MM.1S (cell line): Measurements from ENCODE around the gene COL21A1.

Source experiments
- DNase-seq: peaks from one replicate; pipeline ENCODE4 v3.0.0-alpha.2; 2015
- H2AFZ ChIP-seq: fragments of 300-600 bp; sonication (generic); 2 replicates; pipeline ENCODE4 v1.6.0; 2016; ENCODE audit warnings: antibody characterized with exemption, low read length
- H3F3A ChIP-seq: fragments of 300-600 bp; sonication (generic); 2 replicates; pipeline ENCODE4 v1.6.1; 2016; ENCODE audit warnings: mild to moderate bottlenecking, antibody characterized with exemption, low read length, moderate library complexity, mixed read lengths; ENCODE audit not compliant: insufficient read depth
- H3K27ac ChIP-seq: fragments of 300-600 bp; sonication (generic); 2 replicates; pipeline ENCODE4 v1.5.1; 2016; ENCODE audit warnings: mild to moderate bottlenecking, low read length
- H3K27me3 ChIP-seq: fragments of 300-600 bp; sonication (generic); replicated peaks from 2 replicates; pipeline ENCODE4 v1.6.0; 2016; ENCODE audit warnings: low read length; ENCODE audit not compliant: insufficient read depth
- H3K36me3 ChIP-seq: fragments of 300-600 bp; sonication (generic); replicated peaks from 2 replicates; pipeline ENCODE4 v1.6.1; 2016; ENCODE audit warnings: mild to moderate bottlenecking, low read length, mixed read lengths; ENCODE audit not compliant: insufficient read depth
- H3K4me1 ChIP-seq: fragments of 300-600 bp; sonication (generic); 2 replicates; pipeline ENCODE4 v1.6.1; 2016; ENCODE audit warnings: low read length, mixed read lengths
- H3K4me2 ChIP-seq: fragments of 300-600 bp; sonication (generic); 2 replicates; pipeline ENCODE4 v1.6.0; 2016; ENCODE audit warnings: low read depth, low read length
- H3K4me3 ChIP-seq: fragments of 300-600 bp; sonication (generic); 2 replicates; pipeline ENCODE4 v1.5.1; 2016; ENCODE audit warnings: low read length, mixed read lengths
- H3K79me2 ChIP-seq: fragments of 300-600 bp; sonication (generic); 2 replicates; pipeline ENCODE4 v1.6.1; 2016; ENCODE audit warnings: mixed run types, low read length, mixed read lengths
- H3K9ac ChIP-seq: fragments of 300-600 bp; sonication (generic); 2 replicates; pipeline ENCODE4 v1.6.1; 2016; ENCODE audit warnings: low read length, mixed read lengths
- H3K9me2 ChIP-seq: fragments of 300-600 bp; sonication (generic); replicated peaks from 2 replicates; pipeline ENCODE4 v1.6.1; 2016; ENCODE audit warnings: mild to moderate bottlenecking, low read length, mixed read lengths; ENCODE audit not compliant: insufficient read depth
- H3K9me3 ChIP-seq: fragments of 300-600 bp; sonication (generic); replicated peaks from 2 replicates; pipeline ENCODE4 v1.6.1; 2016; ENCODE audit warnings: mild to moderate bottlenecking, low read length, mixed read lengths; ENCODE audit not compliant: insufficient read depth
- H4K20me1 ChIP-seq: fragments of 300-600 bp; sonication (generic); 2 replicates; pipeline ENCODE4 v1.6.1; 2016; ENCODE audit warnings: mild to moderate bottlenecking, low read length, moderate library complexity, mixed read lengths; ENCODE audit not compliant: insufficient read depth
- EZH2 ChIP-seq: fragments of 300-600 bp; sonication (generic); optimal IDR thresholded peaks from 2 replicates; pipeline ENCODE3; 2017; ENCODE audit warnings: low read depth, mild to moderate bottlenecking, antibody characterized with exemption, low read length, mixed read lengths
- EZH2phosphoT487 ChIP-seq: fragments of 300-600 bp; sonication (generic); IDR thresholded peaks from 2 replicates; pipeline ENCODE4 v1.6.1; 2018; ENCODE audit warnings: antibody characterized with exemption, low read length
- TF ChIP-seq, protein P1 (sequence below): fragments of 300-600 bp; sonication (generic); IDR thresholded peaks from 2 replicates; pipeline ENCODE4 v1.5.1; 2016; ENCODE audit warnings: antibody characterized with exemption, low read length, mixed read lengths

The COL21A1 gene

DNA sequence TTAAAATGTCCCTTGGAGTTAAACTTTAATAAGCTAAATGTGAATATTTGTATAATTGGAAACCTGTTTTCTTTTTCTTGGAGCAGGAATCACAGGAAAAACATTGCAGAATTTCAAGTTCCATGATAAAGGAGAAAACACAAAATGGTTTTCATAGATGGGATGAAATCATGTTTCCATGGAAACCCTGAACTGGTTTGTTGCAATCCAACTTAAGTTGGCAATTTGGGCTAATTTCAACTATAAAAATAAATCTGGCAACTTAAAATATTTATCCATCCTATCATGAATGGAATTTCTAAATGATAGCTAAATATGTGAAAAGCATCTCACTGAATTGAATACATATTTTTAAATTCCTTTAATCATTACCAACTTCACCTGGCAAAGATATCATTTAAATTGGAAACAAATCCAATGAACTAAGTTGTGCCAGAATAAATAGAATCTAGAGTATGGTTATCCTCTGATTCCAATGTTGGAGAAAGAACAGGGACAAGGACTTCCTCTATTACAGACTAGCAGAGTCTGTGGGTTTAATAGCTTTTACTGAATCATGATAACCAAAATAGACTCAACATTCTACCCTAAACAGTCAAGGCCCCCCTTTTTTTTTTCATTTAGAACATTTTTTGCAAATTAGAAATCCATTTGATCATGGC is 33.2 kb downstream of the COL21A1 start:
- H3K27me3 ChIP-seq, result no peaks in the 10 kb centered on the region
- no peaks in the 10 kb centered on the region for H4K20me1 ChIP-seq
- no peaks in the 10 kb centered on the region for H3K9me2 ChIP-seq
- no peak overlapping the region for H3K27ac ChIP-seq
- no peak overlapping the region for H3K9ac ChIP-seq
- H3K4me1 ChIP-seq, result no peaks in the 10 kb centered on the region
- no peak overlapping the region for H3K4me2 ChIP-seq
- H3K4me3 ChIP-seq, result no peak overlapping the region
- TF ChIP-seq EZH2, result no peak
- TF ChIP-seq, protein P1, sequence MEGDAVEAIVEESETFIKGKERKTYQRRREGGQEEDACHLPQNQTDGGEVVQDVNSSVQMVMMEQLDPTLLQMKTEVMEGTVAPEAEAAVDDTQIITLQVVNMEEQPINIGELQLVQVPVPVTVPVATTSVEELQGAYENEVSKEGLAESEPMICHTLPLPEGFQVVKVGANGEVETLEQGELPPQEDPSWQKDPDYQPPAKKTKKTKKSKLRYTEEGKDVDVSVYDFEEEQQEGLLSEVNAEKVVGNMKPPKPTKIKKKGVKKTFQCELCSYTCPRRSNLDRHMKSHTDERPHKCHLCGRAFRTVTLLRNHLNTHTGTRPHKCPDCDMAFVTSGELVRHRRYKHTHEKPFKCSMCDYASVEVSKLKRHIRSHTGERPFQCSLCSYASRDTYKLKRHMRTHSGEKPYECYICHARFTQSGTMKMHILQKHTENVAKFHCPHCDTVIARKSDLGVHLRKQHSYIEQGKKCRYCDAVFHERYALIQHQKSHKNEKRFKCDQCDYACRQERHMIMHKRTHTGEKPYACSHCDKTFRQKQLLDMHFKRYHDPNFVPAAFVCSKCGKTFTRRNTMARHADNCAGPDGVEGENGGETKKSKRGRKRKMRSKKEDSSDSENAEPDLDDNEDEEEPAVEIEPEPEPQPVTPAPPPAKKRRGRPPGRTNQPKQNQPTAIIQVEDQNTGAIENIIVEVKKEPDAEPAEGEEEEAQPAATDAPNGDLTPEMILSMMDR, result no peak
- no peak for TF ChIP-seq EZH2phosphoT487
- DNase-seq, result no peak
- no peaks in the 10 kb centered on the region for H3K36me3 ChIP-seq
- no peak overlapping the region for H2AFZ ChIP-seq
- no peaks in the 10 kb centered on the region for H3K9me3 ChIP-seq
- H3F3A ChIP-seq, result no peaks in the 10 kb centered on the region
- H3K79me2 ChIP-seq, result no peaks in the 10 kb centered on the region

DNA sequence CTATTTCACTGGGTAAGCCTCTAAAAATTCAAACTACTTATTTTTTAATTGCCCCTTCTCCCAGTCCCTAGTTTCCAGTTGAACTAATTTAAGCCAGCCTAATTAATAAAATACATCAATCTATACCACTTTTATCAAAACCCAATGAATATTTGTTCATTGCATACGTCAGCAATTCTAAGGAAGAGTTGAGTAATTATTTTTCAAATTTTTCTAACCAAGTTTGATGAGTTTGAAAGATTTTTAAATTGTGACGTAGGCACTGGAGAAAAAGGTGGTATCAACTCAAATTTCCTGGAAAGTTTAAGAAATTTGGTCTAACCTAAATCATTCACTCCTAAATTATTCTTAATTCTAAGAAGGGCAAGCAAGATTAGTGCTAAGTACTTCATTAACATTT is 35.7 kb downstream of the COL21A1 start:
- Histone ChIP-seq H3K27ac (no peak overlapping the region), H3K9ac (no peak overlapping the region), H3K4me1 (no peaks in the 10 kb centered on the region), H3K4me2 (no peak overlapping the region), H3K9me2 (no peaks in the 10 kb centered on the region), H3F3A (no peaks in the 10 kb centered on the region), H2AFZ (no peak overlapping the region), H3K36me3 (no peaks in the 10 kb centered on the region), H4K20me1 (no peaks in the 10 kb centered on the region), H3K79me2 (no peaks in the 10 kb centered on the region), H3K4me3 (no peak overlapping the region), H3K9me3 (no peaks in the 10 kb centered on the region), H3K27me3 (no peaks in the 10 kb centered on the region)
- TF ChIP-seq, protein P1, result no peak
- TF ChIP-seq EZH2, result no peak
- no peak for TF ChIP-seq EZH2phosphoT487
- no peak for DNase-seq

DNA sequence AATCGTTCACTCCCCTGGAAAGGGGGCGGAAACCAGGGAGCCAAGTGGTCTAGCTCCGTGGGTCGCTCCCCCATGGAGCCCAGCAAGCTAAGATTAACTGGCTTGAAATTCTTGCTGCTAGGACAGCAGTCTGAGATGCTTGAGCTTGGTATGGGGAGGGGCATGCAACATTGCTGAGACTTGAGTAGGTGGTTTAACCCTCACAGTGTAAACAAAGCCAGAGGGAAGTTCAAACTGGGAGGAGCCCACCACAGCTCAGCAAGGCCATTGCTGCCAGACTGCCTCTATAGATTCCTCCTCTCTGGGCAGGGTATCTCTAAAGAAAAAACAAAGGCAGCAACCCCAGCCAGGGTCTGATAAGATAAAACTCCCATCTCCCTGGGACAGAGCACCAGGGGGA is 43.2 kb downstream of the COL21A1 start:
- DNase-seq, result no peak

More for the DNA sequence above, 43.2 kb downstream of the COL21A1 start:
- no peaks in the 10 kb centered on the region for H3K9me3 ChIP-seq
- TF ChIP-seq EZH2 (no peak), EZH2phosphoT487 (no peak)
- TF ChIP-seq, protein P1, result no peak
- H2AFZ ChIP-seq, result no peak overlapping the region
- H3K27ac ChIP-seq, result no peak overlapping the region
- no peak overlapping the region for H3K4me3 ChIP-seq
- H4K20me1 ChIP-seq, result no peaks in the 10 kb centered on the region
- H3F3A ChIP-seq, result no peaks in the 10 kb centered on the region
- no peaks in the 10 kb centered on the region for H3K27me3 ChIP-seq
- no peak overlapping the region for H3K9ac ChIP-seq
- no peaks in the 10 kb centered on the region for H3K36me3 ChIP-seq
- H3K79me2 ChIP-seq, result no peaks in the 10 kb centered on the region
- no peak overlapping the region for H3K4me2 ChIP-seq
- H3K4me1 ChIP-seq, result no peaks in the 10 kb centered on the region
- H3K9me2 ChIP-seq, result no peaks in the 10 kb centered on the region
